ENCODE results near the gene ST8SIA6.

Gene ST8SIA6

GRCh38 chr10:17474595-17475323 lies 20.4 kb upstream of the ST8SIA6 start:
- in situ Hi-C loops (cut with HindIII; ENCODE audit: low sequenced_read_pairs) = no loop called here
- no peak overlapping the region for H3K4me3 ChIP-seq (ENCODE audit: low read depth, low read length)
- DNase-seq (ENCODE audit: low read depth, low spot score) = no peak
- no peak for TF ChIP-seq CTCF (IDR thresholded peaks at IDR 0.05; ENCODE audit: low read depth, low read length)

- in situ Hi-C loops (cut with HindIII; ENCODE audit: low sequenced_read_pairs) = no loop called here
- DNase-seq (ENCODE audit: low read depth, low spot score) = no peak
- no peak overlapping the region for H3K4me3 ChIP-seq (ENCODE audit: low read depth, low read length)
- TF ChIP-seq CTCF (IDR thresholded peaks at IDR 0.05; ENCODE audit: low read depth, low read length) = no peak
These were observed 19.0 kb upstream of the ST8SIA6 start for GRCh38 chr10:17473228-17473950.

GRCh38 chr10:17472481-17473227 lies 18.3 kb upstream of the ST8SIA6 start:
- TF ChIP-seq CTCF (IDR thresholded peaks at IDR 0.05; ENCODE audit: low read depth, low read length) = no peak
- in situ Hi-C loops (cut with HindIII; ENCODE audit: low sequenced_read_pairs) = no loop called here
- H3K4me3 ChIP-seq (ENCODE audit: low read depth, low read length) = no peak overlapping the region
- no peak for DNase-seq (ENCODE audit: low read depth, low spot score)

GRCh38 chr10:17470246-17470645 lies 15.9 kb upstream of the ST8SIA6 start:
- no peak for TF ChIP-seq CTCF (IDR thresholded peaks at IDR 0.05; ENCODE audit: low read depth, low read length)
- DNase-seq (ENCODE audit: low read depth, low spot score) = no peak
- in situ Hi-C loops (cut with HindIII; ENCODE audit: low sequenced_read_pairs) = no loop called here
- no peak overlapping the region for H3K4me3 ChIP-seq (ENCODE audit: low read depth, low read length)

GRCh38 chr10:17465328-17466125 lies 11.1 kb upstream of the ST8SIA6 start:
- H3K4me3 ChIP-seq (ENCODE audit: low read depth, low read length) = no peak overlapping the region
- TF ChIP-seq CTCF (IDR thresholded peaks at IDR 0.05; ENCODE audit: low read depth, low read length) = no peak
- in situ Hi-C loops (cut with HindIII; ENCODE audit: low sequenced_read_pairs) = no loop called here
- no peak for DNase-seq (ENCODE audit: low read depth, low spot score)

GRCh38 chr10:17464545-17464944 lies 10.2 kb upstream of the ST8SIA6 start:
- no peak for DNase-seq (ENCODE audit: low read depth, low spot score)

More at GRCh38 chr10:17464545-17464944, 10.2 kb upstream of the ST8SIA6 start:
- no peak overlapping the region for H3K4me3 ChIP-seq (ENCODE audit: low read depth, low read length)
- in situ Hi-C loops (cut with HindIII; ENCODE audit: low sequenced_read_pairs) = no loop called here
- no peak for TF ChIP-seq CTCF (IDR thresholded peaks at IDR 0.05; ENCODE audit: low read depth, low read length)
